ENCODE data around the gene SLC39A9.

GRCh38 chr14:69459122-69459521, 60.6 kb downstream of the SLC39A9 start:
- TF ChIP-seq, protein P1, sequence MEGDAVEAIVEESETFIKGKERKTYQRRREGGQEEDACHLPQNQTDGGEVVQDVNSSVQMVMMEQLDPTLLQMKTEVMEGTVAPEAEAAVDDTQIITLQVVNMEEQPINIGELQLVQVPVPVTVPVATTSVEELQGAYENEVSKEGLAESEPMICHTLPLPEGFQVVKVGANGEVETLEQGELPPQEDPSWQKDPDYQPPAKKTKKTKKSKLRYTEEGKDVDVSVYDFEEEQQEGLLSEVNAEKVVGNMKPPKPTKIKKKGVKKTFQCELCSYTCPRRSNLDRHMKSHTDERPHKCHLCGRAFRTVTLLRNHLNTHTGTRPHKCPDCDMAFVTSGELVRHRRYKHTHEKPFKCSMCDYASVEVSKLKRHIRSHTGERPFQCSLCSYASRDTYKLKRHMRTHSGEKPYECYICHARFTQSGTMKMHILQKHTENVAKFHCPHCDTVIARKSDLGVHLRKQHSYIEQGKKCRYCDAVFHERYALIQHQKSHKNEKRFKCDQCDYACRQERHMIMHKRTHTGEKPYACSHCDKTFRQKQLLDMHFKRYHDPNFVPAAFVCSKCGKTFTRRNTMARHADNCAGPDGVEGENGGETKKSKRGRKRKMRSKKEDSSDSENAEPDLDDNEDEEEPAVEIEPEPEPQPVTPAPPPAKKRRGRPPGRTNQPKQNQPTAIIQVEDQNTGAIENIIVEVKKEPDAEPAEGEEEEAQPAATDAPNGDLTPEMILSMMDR (IDR thresholded peaks at IDR 0.05; ENCODE audit: low read depth, low read length) = no peak
- no peak for TF ChIP-seq EZH2phosphoT487 (IDR thresholded peaks at IDR 0.05; ENCODE audit: low read depth)
